ENCODE data around the gene PCCB.
"Not testable (repeated sequence)": the region's sequence is repeated elsewhere in the genome, so short reads cannot be mapped to it uniquely, and the experiment has no call there.

PCCB gene

GRCh38 chr3:136250059-136250902 lies at the start of gene PCCB:
TSS of gene PCCB (plus strand) at chr3:136250340. CDS start at chr3:136250376, 36 bp downstream.
- H3K27me3 Mint-ChIP-seq (ENCODE audit: low read depth) = no peaks in the 10 kb centered on the region
- H3K27ac Mint-ChIP-seq = peak within 1 kb of the TSS; percentile 85
- H3K9me3 Mint-ChIP-seq = no peaks in the 10 kb centered on the region
- peak within 1 kb of the TSS; percentile 87 for H3K4me3 Mint-ChIP-seq
- DNase-seq (ENCODE audit: low spot score) = peak; percentile 91
- H3K36me3 Mint-ChIP-seq (ENCODE audit: low read depth) = peaks cover 1% of the 10 kb centered on the region
- peaks cover 13% of the 10 kb centered on the region for H3K4me1 Mint-ChIP-seq (ENCODE audit: low read depth)

GRCh38 chr3:136207489-136208115 lies 42.5 kb upstream of the PCCB start:
- no peak for DNase-seq (ENCODE audit: low spot score)
- Mint-ChIP-seq H3K9me3 (no peaks in the 10 kb centered on the region), H3K4me1 (ENCODE audit: low read depth) (no peaks in the 10 kb centered on the region), H3K27ac (no peak overlapping the region), H3K36me3 (ENCODE audit: low read depth) (no peaks in the 10 kb centered on the region), H3K4me3 (no peak overlapping the region), H3K27me3 (ENCODE audit: low read depth) (peaks cover 43% of the 10 kb centered on the region)

- Mint-ChIP-seq H3K4me1 (ENCODE audit: low read depth) (no peaks in the 10 kb centered on the region), H3K36me3 (ENCODE audit: low read depth) (no peaks in the 10 kb centered on the region), H3K27me3 (ENCODE audit: low read depth) (peaks cover 44% of the 10 kb centered on the region), H3K9me3 (no peaks in the 10 kb centered on the region), H3K27ac (no peak overlapping the region), H3K4me3 (no peak overlapping the region)
- DNase-seq (ENCODE audit: low spot score) = no peak
Observed at GRCh38 chr3:136209921-136210320, 40.2 kb upstream of the PCCB start.

DNA sequence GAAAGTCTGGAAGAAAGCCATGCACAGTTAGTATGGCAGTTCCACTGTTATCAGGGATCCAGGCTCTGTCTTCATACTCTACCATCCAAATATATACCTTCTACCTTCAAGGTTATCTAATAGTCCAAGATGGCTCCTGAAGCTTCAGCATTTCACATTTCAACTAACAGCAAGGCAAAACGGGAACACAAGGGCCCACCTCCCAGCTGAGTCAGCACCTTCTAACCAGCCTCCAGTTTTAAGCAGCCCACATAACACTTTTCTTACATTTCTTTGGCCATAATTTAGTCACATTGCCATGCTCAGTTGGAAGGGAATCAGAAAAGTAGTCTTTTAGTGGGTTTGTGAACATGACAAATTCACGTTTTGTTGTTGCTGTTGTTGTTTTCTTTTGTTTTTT lies 38.6 kb upstream of the PCCB start:
- no peaks in the 10 kb centered on the region for H3K36me3 Mint-ChIP-seq (ENCODE audit: low read depth)
- peaks cover 40% of the 10 kb centered on the region for H3K27me3 Mint-ChIP-seq (ENCODE audit: low read depth)
- no peaks in the 10 kb centered on the region for H3K9me3 Mint-ChIP-seq
- no peak overlapping the region for H3K27ac Mint-ChIP-seq
- H3K4me3 Mint-ChIP-seq = no peak overlapping the region
- DNase-seq (ENCODE audit: low spot score) = no peak
- H3K4me1 Mint-ChIP-seq (ENCODE audit: low read depth) = no peaks in the 10 kb centered on the region

- H3K4me1 Mint-ChIP-seq (ENCODE audit: low read depth); H3K36me3 Mint-ChIP-seq (ENCODE audit: low read depth); H3K27ac Mint-ChIP-seq; H3K27me3 Mint-ChIP-seq (ENCODE audit: low read depth); H3K9me3 Mint-ChIP-seq; DNase-seq (ENCODE audit: low spot score); H3K4me3 Mint-ChIP-seq: not testable (repeated sequence)
Observed at GRCh38 chr3:136222746-136223145, 27.4 kb upstream of the PCCB start.

- H3K27ac Mint-ChIP-seq = no peak overlapping the region
- H3K27me3 Mint-ChIP-seq (ENCODE audit: low read depth) = peaks cover 3% of the 10 kb centered on the region
- H3K36me3 Mint-ChIP-seq (ENCODE audit: low read depth) = no peaks in the 10 kb centered on the region
- no peak overlapping the region for H3K4me3 Mint-ChIP-seq
- H3K4me1 Mint-ChIP-seq (ENCODE audit: low read depth) = no peaks in the 10 kb centered on the region
- DNase-seq (ENCODE audit: low spot score) = no peak
- no peaks in the 10 kb centered on the region for H3K9me3 Mint-ChIP-seq
Observed at GRCh38 chr3:136232413-136232812, 17.7 kb upstream of the PCCB start.

DNA sequence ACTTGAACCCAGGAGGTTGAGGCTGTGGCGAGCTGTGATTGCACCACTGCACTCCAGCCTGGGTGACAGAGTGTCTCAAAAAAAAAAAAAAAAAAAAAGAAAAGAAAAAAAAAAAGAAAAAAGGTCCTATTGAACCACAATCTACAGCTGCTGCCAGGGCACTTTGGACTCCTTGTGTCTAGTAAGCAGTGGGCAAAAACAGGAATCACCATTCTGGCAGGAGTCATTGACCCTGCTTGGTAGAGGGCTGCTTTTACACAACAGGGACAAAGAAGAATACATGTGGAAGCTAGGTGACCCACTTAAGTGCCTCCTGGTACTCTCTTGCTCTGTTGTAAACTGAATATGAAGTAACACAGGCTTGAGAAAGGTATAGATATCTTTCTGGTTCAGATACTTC lies 14.6 kb upstream of the PCCB start:
- Mint-ChIP-seq H3K27me3 (ENCODE audit: low read depth) (peaks cover 3% of the 10 kb centered on the region), H3K36me3 (ENCODE audit: low read depth) (no peaks in the 10 kb centered on the region), H3K4me1 (ENCODE audit: low read depth) (no peaks in the 10 kb centered on the region), H3K4me3 (no peak overlapping the region), H3K9me3 (no peaks in the 10 kb centered on the region), H3K27ac (no peak overlapping the region)
- no peak for DNase-seq (ENCODE audit: low spot score)

GRCh38 chr3:136236109-136236508 lies 14.0 kb upstream of the PCCB start:
- Mint-ChIP-seq H3K27me3 (ENCODE audit: low read depth) (peaks cover 3% of the 10 kb centered on the region), H3K9me3 (no peaks in the 10 kb centered on the region), H3K36me3 (ENCODE audit: low read depth) (no peaks in the 10 kb centered on the region), H3K4me3 (no peak overlapping the region), H3K4me1 (ENCODE audit: low read depth) (no peaks in the 10 kb centered on the region), H3K27ac (no peak overlapping the region)
- DNase-seq (ENCODE audit: low spot score) = no peak

DNA sequence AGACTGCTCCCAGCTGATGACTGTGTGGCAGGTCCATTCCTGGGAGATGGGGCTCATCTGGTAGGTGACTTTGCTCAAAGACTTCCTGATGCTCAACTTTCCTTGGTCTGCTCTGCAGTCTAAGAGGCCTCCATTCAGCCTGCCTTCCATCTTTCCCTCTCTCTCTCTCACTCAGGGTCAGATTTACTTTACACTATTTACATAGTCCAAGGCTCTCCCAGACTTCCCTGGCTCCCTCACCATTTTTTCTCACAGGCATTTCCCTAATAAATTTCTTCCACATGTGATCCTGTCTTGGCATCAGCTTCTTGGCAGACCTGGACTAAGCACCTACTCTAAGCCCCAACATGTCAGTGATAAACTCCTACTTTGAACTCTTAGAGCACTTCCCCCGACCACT lies 13.0 kb upstream of the PCCB start:
- H3K27ac Mint-ChIP-seq = no peak overlapping the region
- no peak for DNase-seq (ENCODE audit: low spot score)
- H3K36me3 Mint-ChIP-seq (ENCODE audit: low read depth) = no peaks in the 10 kb centered on the region
- no peaks in the 10 kb centered on the region for H3K9me3 Mint-ChIP-seq
- H3K4me3 Mint-ChIP-seq = no peak overlapping the region
- H3K4me1 Mint-ChIP-seq (ENCODE audit: low read depth) = no peaks in the 10 kb centered on the region
- H3K27me3 Mint-ChIP-seq (ENCODE audit: low read depth) = peaks cover 3% of the 10 kb centered on the region

DNA sequence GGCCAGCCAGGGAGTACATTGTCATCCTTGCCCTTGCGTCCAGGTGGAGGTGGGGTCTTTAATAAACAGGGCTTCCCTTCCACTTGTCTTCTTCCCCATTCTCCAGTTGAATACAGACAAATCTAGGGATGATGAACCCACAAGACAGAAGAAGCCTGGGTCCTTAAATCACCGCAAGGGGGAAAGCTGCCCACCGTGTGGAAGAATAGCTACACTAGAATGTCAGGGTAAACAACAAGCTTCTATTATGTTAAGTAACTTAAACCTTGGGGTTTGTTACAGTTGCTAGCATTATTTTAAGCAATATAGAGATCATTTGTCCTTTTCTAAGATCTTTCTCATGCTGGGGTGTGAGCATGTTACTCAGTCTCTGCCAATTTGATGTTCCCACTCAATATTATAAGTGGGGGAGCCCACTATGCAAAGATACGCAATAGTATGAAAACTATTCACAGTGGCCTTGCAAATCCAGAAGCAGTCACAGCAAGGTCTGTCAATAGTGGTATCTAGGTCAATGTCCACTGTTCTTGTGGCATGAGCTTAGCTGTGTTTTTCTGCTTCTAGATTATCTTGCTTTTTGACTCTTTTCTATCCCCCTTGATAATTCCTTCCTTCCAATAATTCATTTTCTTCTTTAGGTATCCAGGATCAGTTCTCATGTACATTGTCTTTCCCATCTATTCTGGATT lies 12.0 kb upstream of the PCCB start:
- no peaks in the 10 kb centered on the region for H3K4me1 Mint-ChIP-seq (ENCODE audit: low read depth)
- no peaks in the 10 kb centered on the region for H3K36me3 Mint-ChIP-seq (ENCODE audit: low read depth)
- DNase-seq (ENCODE audit: low spot score) = no peak
- H3K9me3 Mint-ChIP-seq = no peaks in the 10 kb centered on the region
- H3K27ac Mint-ChIP-seq = no peak overlapping the region
- H3K27me3 Mint-ChIP-seq (ENCODE audit: low read depth) = peaks cover 3% of the 10 kb centered on the region
- H3K4me3 Mint-ChIP-seq = no peak overlapping the region

GRCh38 chr3:136239094-136239493 lies 11.0 kb upstream of the PCCB start:
- Mint-ChIP-seq H3K4me1 (ENCODE audit: low read depth) (no peaks in the 10 kb centered on the region), H3K27ac (no peak overlapping the region), H3K4me3 (no peak overlapping the region), H3K9me3 (no peaks in the 10 kb centered on the region), H3K27me3 (ENCODE audit: low read depth) (peaks cover 3% of the 10 kb centered on the region), H3K36me3 (ENCODE audit: low read depth) (no peaks in the 10 kb centered on the region)
- no peak for DNase-seq (ENCODE audit: low spot score)

GRCh38 chr3:136245691-136246090 lies 4.4 kb upstream of the PCCB start:
- H3K4me1 Mint-ChIP-seq (ENCODE audit: low read depth) = peaks cover 3% of the 10 kb centered on the region

GRCh38 chr3:136247436-136247835 lies 2.7 kb upstream of the PCCB start:
- Mint-ChIP-seq H3K4me3 (no peak overlapping the region), H3K27me3 (ENCODE audit: low read depth) (no peaks in the 10 kb centered on the region), H3K36me3 (ENCODE audit: low read depth) (no peaks in the 10 kb centered on the region), H3K9me3 (no peaks in the 10 kb centered on the region), H3K4me1 (ENCODE audit: low read depth) (peaks cover 13% of the 10 kb centered on the region), H3K27ac (no peak overlapping the region)
- no peak for DNase-seq (ENCODE audit: low spot score)

More at GRCh38 chr3:136245691-136246090, 4.4 kb upstream of the PCCB start:
- Mint-ChIP-seq H3K4me3 (no peak overlapping the region), H3K27me3 (ENCODE audit: low read depth) (no peaks in the 10 kb centered on the region), H3K36me3 (ENCODE audit: low read depth) (no peaks in the 10 kb centered on the region), H3K27ac (no peak overlapping the region), H3K9me3 (no peaks in the 10 kb centered on the region)
- no peak for DNase-seq (ENCODE audit: low spot score)

DNA sequence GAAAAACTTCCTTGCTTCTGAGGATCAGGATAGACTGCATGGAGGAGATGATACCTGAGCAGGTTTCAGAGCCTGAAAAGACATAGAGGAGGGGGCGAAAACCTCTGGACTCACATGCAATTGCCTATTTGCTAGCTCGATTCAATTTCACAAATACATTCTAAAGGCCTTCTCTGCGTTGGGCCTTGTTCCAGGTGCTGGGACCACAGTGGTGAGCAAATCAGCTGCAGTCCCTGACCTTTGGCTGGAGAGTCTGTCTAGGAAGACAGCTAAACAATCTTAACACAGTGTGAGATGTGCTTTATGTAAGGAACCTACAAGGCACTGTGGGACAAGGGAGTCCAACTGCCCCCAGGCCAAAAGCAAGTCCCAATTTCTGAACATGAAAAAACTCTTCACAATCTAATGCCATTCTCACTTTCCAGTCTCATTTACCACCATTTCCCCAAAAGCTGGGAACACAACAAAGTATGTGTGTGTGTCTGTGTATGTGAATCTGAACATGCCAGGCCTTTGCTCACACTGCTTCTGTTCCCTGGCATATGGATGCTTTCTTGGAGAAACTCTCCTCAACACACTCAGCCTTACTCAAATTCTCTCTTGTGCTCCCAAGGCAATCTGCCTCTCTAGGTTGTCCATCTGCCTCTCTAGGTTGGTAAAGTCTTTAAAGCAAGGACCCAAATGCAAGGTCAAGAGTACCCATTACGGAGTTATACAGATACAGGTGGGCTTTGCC lies 2.1 kb upstream of the PCCB start:
- no peak overlapping the region for H3K4me3 Mint-ChIP-seq
- H3K27ac Mint-ChIP-seq = no peak overlapping the region
- peaks cover 13% of the 10 kb centered on the region for H3K4me1 Mint-ChIP-seq (ENCODE audit: low read depth)
- H3K36me3 Mint-ChIP-seq (ENCODE audit: low read depth) = peaks cover 1% of the 10 kb centered on the region
- H3K9me3 Mint-ChIP-seq = no peaks in the 10 kb centered on the region
- no peak for DNase-seq (ENCODE audit: low spot score)
- no peaks in the 10 kb centered on the region for H3K27me3 Mint-ChIP-seq (ENCODE audit: low read depth)

Measured in T-helper 2 cell treated with Interferon-gamma antibody and Interleukin-4, amounts not matched to agents 5 μg/mL and 100 μg/mL, for 36 hours (primary cell).